ENCODE data around the gene TTLL9.

The TTLL9 gene

DNA sequence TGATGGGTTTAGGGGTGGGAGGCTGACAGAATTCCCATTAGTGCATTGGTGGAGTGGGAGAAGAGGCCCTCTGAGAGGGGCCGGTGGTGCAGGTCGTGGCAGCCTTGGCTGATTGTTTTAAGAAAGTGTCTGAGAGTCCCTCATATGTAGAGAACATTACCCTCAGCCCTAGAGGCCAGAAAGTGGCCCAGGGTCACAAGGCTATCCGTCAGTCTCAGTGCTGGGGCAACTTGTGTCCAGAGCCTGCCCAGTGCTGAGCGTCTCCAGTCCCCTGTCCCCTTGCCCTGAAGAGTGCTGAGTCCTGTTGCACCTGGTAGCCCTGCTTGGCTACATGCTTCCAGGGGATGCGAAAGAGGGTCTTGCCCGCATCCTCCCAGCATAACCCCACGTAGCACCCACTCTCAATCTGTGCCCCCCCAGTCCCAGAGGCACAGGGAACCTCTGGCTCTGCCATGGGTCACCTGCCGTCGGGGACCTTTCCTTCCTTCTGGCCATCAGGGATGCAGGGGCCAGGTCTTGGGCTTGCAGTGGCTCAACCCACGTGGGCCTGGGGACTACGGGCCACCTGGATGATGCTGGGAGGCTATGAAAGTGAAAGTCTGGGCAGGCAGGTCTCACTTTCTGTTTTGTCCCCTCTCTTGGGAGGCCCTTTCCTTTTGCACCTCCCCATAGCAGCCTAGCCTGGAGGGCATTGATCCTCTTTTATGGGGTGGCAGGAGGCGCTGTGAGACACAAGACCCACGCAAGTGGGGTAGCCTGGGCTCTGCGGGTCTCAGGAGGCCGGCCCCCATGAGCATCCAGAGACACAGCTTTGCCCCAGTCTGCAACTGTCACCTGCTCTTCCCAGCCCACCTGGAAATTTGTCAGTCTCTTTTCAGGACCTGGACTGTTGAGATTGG is 12.3 kb upstream of the TTLL9 start:
- DNase-seq (ENCODE audit: low spot score) = no peak

- no peak for DNase-seq (ENCODE audit: low spot score)
Observed at GRCh38 chr20:31858760-31859083, 11.7 kb upstream of the TTLL9 start.

GRCh38 chr20:31859266-31859997 is 11.0 kb upstream of the TTLL9 start:
- DNase-seq (ENCODE audit: low spot score) = no peak

- DNase-seq (ENCODE audit: low spot score) = no peak
Observed at GRCh38 chr20:31859998-31860380, 10.4 kb upstream of the TTLL9 start.

- no peak for DNase-seq (ENCODE audit: low spot score)
Observed at GRCh38 chr20:31860390-31861134, 9.9 kb upstream of the TTLL9 start.

DNA sequence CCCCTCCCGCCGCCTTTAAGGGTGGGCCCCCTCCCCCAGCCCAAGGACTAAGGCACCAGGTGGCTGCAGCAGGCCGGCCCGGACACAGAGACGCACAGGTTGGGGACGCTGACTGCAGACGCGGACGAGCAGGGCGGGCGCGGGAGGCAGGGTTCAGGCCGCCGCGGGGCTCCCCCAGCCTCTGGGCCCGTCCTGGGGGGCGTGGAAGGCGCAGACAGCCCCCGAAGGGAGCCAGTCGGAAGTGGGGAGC is 9.4 kb upstream of the TTLL9 start:
- no peak for DNase-seq (ENCODE audit: low spot score)

GRCh38 chr20:31861385-31862156 is 8.9 kb upstream of the TTLL9 start:
- DNase-seq (ENCODE audit: low spot score) = peak; percentile 61

DNA sequence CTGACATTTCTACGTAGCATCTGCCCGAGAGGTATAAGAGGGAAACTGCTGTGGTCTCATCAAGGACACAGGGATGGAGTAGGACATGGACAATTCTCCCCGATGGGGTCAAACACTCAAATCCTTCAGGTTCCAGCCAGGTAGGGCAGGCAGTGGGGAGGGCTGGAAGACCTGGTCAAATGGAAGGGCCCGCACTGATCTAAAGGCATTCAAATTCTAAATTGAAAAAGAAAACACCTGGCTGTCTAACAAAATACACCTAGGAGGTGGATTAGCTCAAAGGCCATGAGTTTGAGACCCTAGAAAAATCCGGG is 8.3 kb upstream of the TTLL9 start:
- DNase-seq (ENCODE audit: low spot score) = no peak

DNA sequence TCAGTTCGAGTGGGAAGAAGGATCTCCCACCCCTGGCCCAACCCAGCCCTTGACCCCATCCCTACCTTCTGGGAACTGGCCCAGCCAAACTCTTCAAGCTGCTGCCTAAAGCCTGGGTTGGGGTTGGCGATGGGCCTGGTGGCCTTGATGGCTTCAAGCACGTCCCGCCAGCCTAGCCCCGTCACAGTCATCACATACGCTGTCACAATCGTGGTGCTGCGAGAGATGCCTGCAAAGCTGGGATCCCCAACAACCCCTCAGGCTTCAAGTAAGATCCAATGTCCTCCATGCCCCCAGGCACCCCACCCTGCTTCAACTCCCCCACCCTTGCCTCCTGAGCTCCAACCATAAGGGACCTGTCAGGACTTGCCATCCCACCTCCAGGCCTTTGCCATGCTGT is 7.9 kb upstream of the TTLL9 start:
- no peak for DNase-seq (ENCODE audit: low spot score)

DNA sequence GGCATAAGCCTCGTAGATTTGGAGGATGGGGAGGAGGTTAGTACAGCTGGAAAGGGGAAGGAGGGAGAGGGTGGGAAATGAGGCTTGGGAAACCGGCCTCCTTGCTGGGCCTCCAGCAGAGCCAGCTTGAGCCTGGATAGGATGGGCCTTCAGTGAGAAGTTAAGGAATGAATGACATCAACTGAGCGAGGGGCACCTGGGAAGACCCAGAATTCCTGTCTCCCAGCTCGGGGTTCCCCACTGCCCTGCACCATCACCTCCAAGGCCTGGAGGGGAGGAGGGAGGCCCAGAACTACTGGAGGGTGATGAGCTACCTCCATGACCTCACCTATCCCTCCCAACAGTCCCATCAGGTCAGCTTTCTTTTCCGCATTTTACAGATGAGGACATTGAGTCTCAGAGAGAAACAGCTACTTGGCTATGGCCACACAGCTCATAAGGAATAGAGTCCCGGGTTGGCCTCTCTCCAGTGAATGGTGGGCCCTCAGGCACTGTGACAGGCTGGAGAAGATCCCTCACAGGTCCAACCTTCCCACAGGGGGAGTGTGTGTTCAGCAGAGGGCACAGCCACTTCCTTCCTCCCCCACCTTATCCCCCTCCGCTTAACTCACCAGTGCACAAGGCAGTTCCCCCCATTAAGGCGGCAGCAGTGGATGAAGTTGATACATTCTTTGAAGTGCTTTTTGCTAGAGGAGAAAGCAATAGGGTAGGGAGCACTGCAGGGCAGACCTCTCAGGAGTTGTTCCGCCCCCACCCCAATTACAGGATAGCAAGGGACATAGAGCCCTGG is 6.9 kb upstream of the TTLL9 start:
- no peak for DNase-seq (ENCODE audit: low spot score)

GRCh38 chr20:31864521-31865400 is 5.7 kb upstream of the TTLL9 start:
- no peak for DNase-seq (ENCODE audit: low spot score)

DNA sequence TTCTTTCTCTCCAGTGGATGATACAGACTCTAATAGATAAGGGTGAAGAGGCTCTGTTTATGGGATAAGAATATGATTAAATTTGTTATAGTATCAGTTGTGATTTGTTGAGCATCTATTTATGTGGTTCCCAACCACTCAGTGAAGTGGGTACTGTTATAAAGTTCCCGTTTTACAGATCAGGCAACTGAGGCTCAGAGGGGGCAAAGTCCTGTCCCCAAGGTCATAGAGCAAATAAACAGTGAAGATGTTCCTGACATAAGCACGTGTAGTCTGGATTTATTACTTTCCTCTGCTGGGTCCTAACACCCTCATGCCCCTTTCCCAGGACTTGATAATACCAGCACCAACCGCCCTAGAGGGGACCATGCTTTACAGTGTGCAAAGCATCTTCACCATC is 4.2 kb upstream of the TTLL9 start:
- no peak for DNase-seq (ENCODE audit: low spot score)

DNA sequence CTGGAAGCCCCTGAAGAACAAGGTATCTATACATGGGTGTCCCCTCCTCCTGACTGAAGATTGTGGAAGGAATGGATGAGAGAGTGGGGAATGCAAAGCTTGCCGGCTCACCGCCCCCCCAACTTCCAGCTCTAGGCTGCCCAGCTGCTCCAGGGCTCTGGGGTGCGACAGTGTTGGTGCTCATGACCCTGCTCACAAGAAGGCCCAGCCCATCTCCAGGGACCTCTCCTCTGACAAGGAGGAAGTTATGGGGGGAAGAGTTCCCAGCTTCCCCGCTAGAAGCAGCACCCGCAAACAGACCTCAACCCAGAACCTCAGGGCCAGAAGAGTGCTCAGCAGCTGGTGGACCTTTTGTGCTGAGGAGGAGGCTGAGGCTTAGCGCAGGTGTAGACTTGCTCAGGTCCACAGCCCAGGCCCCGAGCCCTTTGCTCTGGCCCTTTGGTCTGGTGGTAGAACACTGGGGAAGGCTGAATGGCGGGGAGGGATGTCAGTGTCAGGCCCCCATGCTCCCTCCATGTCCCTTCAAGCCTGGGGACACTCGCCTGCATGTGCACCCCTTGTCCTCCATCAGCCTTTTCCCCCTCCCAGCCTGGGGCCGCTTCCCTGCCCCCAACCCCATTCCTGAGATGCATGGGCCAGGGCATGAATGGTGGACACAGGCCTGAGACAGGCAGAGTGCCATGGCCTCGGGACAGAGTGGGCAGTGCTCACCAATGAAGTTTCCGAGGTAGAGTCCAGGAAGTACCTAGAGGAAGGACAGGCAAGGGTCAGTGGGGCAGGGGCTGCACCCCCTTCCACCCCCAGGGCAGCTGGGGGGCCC is 1.4 kb upstream of the TTLL9 start:
- DNase-seq (ENCODE audit: low spot score) = no peak

DNA sequence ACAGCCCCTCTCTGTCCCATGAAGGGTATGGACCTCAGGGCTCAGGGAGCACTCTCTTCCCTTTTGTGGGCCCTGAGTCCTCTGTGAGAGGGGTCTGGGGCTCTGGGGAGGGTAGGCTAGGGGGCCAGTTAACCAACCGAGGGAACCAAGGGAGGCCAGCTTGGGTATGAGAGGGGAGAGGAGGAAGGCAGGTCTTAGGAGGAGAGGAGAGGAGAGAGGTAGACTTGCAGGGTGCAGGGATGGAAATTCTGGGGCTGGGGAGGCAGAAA is 827 bp upstream of the TTLL9 start:
- no peak for DNase-seq (ENCODE audit: low spot score)

GRCh38 chr20:31870726-31871617 is 538 bp downstream of the TTLL9 start:
- DNase-seq (ENCODE audit: low spot score) = no peak

GRCh38 chr20:31871618-31871954 is 1.2 kb downstream of the TTLL9 start:
- no peak for DNase-seq (ENCODE audit: low spot score)

- DNase-seq (ENCODE audit: low spot score) = no peak
Observed at GRCh38 chr20:31872406-31872805, 2.0 kb downstream of the TTLL9 start.

- no peak for DNase-seq (ENCODE audit: low spot score)
Observed at GRCh38 chr20:31875671-31876070, 5.2 kb downstream of the TTLL9 start.

GRCh38 chr20:31877684-31878083 is 7.2 kb downstream of the TTLL9 start:
- DNase-seq (ENCODE audit: low spot score) = no peak
